ENCODE data around the gene PTPRN2.

DNA sequence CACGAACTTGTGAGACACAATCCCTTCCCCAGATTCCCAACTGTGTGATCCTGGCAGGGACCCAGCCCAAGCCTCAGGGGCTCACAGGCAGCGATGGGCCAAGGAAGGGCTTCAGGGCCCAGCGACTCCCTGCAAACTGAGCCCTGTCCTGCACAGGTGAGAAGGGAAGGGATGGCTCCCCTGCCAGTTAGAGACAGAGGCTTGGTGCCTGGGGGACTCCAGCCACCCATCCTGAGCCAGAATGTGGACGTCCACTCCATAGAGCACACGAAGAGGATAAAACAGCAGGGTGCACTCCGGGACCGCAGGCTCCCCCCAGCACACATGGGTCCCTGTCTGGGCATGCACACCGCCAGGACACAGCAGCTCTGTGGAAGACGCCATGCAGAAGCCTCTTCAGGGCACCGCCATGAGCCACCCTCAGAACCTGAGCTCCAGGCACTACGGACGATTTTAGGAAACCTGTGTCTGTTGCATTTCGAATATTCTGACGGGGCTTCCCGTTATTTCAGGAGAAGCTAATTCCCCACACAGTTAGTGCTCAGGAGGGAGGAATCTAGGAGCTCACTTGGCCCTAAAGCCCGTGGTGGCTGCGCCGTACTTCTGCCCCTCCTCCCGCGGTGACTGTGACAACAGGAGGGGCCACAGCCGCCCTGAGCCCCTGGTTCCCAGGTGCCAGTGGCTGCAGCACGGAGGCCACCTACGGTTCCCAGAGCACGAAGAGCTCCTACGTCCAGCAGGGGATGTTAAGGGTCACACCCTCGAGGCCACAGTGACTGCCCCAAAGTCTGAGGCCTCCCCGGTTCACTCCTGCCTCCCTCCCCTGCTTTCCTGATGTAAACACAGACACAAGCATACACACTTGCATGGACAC is 326.0 kb downstream of the PTPRN2 start:
- TF ChIP-seq BHLHE40 (IDR thresholded peaks at IDR 0.05; ENCODE audit: borderline replicate concordance) (no peak), SUZ12 (IDR thresholded peaks at IDR 0.05) (no peak)
